IPS DF 19.7 (cell line): ENCODE results near the gene SEC61A2.
"Not testable (repeated sequence)": the region's sequence is repeated elsewhere in the genome, so short reads cannot be mapped to it uniquely, and the experiment has no call there.

Experiments
- DNase-seq: peaks from one replicate; pipeline ENCODE4 v3.0.0-alpha.2; 2013; ENCODE audit warnings: low read depth, low spot score

Gene SEC61A2

GRCh38 chr10:12160664-12161063, 31.2 kb downstream of the SEC61A2 start:
- DNase-seq, result no peak

DNA sequence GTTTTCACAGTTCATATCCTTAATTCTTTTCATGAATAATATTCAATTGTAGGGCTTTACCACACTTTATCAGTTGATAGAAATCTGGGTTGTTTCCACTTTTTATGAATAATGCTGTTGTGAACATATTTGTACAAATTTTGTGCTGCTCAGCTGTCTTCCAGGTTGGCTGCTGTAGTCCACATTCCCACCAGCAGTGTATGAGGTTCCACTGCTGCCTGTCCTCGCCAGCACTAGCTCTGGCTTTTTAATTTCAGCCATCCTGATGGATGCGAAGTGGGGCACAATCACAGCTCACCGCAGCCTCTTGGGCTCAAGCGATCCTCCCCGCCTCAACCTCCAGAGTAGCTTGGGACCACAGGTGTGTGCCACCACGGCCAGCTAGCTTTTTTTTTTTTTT, 33.5 kb downstream of the SEC61A2 start:
- DNase-seq, result no peak

GRCh38 chr10:12164085-12164484, 34.6 kb downstream of the SEC61A2 start:
- no peak for DNase-seq

DNA sequence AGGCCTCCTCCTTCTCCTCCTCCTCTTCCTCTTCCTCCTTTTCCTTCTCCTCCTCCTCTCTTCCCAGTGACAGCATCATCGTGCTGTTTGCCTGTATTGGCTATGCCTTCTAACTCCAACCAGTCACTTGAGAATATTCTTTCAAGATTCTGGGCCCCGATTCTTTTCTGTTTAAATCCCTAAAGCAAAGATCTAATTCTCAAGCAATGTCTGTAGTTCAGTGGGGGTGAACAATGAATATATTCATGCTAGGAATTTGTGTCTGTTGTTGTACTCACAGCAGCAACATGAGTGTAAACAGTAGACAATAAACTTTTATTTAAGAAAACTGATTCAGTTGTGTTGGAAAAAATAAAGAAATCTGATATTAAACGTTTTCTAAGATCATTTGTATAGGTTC, 35.6 kb downstream of the SEC61A2 start:
- no peak for DNase-seq

DNA sequence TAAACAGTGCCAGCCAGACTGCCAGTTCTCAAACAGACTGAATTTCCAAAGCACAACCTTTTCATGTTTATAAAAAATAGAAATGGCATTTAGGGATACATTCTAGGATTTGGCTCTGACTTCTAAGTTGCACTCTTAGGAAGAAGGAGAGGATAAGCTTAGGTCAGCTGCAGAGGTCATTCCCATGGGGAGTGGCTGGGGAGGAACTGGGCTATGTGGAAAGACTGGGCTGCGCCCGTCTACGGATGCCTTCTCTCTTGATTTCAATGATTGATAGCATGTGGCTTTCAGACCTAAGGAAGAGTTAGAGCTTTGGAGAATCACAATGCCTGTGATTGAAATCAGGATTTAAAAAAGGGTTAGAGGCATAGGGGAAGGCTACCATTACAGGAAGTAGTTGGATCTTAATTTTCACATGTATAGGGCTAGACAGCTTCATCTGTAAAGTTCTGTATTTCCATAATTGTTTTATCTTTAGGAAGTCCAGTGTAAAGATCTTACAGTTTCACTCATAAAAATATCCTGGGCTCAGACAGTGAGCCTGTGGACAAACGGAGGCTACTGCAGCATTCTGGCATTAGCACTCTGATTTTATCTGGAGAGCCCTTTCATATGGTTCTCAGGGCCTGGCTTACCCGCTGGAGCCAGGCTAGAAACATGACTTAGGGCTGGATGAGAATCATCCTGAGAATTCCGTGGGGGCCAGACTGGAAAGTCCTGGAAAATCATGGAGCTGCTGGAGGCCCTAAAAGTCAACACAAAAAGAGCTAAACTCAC, 36.7 kb downstream of the SEC61A2 start:
- DNase-seq, result no peak

DNA sequence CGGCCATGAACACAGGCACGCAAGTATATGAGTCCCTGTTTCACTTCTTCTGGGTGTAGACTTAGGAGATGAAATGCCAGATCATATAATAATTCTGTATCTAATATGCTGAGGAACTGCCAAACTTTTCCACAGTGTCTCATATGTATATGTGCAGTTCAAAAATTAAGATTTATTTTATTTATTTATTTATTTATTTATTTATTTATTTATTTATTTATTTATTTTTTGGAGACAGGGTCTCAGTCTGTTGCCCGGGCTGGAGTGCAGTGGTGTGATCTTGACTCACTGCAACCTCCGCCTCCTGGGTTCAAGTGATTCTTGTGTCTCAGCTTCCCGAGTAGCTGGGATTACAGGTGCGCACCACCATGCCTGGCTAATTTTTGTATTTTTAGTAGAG, 42.0 kb downstream of the SEC61A2 start:
- not testable (repeated sequence) for DNase-seq

- DNase-seq, result no peak
Observed at GRCh38 chr10:12177642-12178041, 48.2 kb downstream of the SEC61A2 start.

- no peak for DNase-seq
Observed at GRCh38 chr10:12179606-12180170, 50.2 kb downstream of the SEC61A2 start.

DNA sequence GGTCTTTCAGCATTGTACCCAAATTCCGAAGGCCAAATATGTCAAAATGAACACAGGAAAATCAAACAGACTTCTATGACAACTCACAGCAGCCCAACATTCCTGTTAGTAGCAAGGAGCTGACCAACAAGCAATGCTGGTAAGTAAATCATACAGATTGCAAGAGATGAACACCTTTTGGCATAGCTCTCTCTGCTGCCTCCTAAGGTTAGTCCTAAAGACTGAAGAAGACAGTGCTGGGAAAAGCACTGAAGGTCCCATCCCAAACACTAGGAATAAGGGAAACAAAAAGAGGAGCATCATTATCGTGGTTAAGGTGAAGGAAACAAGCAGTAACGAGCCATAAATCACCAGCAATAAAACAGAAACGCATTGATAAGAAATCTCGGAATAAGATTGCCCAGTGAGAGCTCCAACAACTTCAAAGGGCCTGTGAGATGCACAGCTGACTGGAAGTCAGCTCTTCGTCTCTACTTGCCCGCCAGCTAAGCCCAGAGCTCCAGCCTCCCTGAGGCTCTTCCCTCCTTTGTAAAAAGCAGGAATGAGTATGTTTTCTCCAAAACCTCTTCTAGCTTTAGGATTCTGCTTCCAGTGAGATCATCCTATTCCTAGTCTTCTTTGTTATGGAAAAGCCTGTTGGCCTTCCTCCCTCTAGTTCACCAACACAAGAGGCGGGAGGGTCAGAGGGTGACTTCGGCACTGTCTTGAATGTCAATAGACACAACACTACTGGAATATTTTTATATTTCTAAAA, 50.9 kb downstream of the SEC61A2 start:
- DNase-seq, result peak; percentile 35

GRCh38 chr10:12181065-12181775, 51.7 kb downstream of the SEC61A2 start:
- DNase-seq, result no peak

DNA sequence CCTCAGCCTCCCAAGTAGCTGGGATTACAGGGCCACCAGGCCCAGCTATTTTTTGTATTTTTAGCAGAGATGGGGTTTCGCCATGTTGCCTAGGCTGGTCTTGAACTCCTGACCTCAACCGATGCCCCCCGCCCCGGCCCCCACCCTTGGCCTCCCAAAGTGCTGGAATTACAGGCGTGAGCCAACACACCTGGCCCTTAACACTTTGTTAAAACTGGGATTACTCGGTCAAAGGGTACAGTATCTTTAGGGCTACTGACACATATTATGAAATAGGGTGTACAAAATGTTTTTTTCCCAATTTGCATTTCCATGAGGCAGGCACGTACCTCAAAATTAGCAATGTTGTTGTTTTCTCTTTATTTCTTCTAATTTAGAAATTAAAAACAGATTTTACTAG, 54.7 kb downstream of the SEC61A2 start:
- DNase-seq, result no peak

DNA sequence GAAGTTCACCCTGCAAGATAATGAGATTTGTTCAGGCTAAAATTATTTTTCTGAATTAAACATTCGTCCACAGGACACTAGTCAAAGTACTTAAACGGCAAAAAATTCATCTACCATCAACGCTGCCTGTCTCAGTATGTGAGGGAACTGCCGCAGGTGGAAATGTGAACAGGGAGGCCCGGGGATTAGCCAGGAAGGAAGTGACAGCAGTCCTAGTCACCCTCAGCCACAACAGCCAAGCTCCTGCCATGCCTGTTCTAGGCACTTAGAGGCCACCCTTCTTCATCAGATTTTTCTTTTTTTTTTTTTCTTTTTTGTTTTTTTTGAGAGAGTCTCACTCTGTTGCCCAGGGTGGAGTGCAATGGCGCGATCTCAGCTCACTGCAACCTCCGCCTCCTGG, 56.8 kb downstream of the SEC61A2 start:
- no peak for DNase-seq

DNA sequence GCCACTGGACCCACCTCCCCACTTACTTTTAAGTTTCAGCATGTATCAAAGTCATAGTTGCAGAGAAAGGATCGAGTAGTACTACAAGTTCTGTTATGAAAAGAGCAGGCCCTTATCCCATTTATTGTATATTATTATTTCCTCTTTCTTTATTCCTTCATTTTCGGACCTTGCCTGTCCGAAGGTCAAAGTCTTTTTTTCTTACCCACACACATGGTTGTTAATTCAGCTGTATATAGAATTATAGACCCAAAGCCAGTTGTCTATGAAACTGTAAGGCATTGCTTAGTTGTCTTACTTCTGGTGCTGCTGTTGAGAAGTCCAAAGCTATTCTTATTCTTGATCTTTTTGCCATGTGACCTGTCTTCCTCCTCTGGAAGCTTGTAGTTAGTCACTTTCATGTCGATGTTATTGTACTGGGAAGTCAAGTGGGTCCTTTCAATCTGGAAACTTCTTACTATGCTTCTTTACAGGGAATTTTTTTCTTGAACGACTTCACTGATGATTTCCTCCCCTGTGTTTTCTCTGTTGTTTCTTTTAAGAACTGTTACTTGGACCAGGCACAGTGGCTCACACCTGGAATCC, 57.9 kb downstream of the SEC61A2 start:
- DNase-seq, result no peak

GRCh38 chr10:12188656-12189055, 59.2 kb downstream of the SEC61A2 start:
- DNase-seq, result no peak

DNA sequence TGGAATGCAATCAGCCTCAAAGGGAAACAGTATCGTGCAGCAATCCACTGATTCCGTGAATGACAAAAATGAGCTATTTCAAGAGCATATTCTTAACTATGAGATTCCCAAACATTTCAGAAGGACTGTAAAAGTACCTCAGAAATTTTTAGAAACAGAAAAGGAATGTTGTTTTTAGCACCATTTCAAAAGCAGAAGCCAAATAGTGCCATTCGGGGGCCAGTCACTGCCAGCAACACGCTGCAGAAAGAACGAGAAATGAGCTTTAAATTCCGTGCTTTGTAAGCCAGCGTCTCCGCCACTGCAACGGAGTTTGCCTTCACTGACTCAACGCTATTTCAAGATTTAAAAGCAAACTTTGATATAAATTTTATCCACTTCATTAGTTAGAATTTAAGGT, 59.9 kb downstream of the SEC61A2 start:
- DNase-seq, result no peak

- DNase-seq, result no peak
Observed at GRCh38 chr10:12191715-12192114, 62.2 kb downstream of the SEC61A2 start.

GRCh38 chr10:12193193-12193592, 63.7 kb downstream of the SEC61A2 start:
- DNase-seq, result no peak

GRCh38 chr10:12194752-12195271, 65.3 kb downstream of the SEC61A2 start:
- no peak for DNase-seq

GRCh38 chr10:12195281-12195602, 65.8 kb downstream of the SEC61A2 start:
- no peak for DNase-seq

DNA sequence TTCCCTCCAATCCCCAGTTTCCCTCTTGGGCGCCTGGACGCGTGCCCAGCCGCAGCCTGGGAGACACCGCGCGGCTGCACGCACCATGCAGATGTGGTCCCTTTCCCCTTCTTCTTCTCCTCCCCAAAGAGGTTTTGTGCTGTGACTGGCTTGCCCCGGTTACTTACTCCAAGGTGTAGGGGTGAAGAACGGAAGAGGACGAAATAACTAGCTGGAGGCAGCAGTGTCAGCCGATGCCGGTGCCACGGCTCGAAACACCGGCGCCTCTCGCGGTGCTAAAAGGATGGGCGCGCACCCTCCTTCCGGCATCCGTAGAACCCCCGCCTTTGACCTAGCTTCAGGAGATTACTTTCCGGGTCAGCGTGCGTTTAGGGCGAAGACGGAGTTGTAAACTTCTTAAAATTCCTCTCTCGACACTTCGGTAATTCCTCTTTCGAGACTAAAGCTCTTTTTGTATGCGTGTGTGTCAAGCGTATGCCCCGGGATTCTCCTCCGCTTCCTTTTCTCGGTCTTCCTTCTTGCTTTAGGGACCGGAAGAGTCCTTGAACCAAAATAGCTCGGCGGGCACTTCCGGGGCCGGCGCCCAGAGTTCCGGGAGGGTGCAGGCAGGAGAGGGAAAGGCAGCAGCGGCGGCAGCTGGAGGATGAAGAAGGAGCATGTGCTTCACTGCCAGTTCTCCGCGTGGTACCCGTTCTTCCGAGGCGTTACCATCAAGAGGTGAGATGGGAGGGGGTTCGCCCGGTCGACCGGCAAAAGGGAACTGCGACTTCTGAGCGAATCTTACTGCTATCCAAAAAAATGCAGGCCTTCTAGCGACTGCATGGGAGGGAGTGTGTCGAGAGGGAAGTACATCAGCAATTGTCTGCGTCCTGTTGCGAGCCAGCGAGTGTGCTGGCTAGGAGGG, 66.4 kb downstream of the SEC61A2 start, which contains the start of the genes CDC123 and NUDT5:
Gene CDC123, plus strand, starts transcription at position 586 of the 904 bp plus-strand sequence. Its CDS starts 58 bp downstream, at position 644.
Gene NUDT5, minus strand, starts transcription at position 289 of the 904 bp plus-strand sequence. CDS start 9,600 bp downstream, outside the sequence.
- peak; percentile 70 for DNase-seq
